ENCODE measurements around the gene PDXDC1.
"Not testable (repeated sequence)": the region's sequence is repeated elsewhere in the genome, so short reads cannot be mapped to it uniquely, and the experiment has no call there.

Gene PDXDC1

DNA sequence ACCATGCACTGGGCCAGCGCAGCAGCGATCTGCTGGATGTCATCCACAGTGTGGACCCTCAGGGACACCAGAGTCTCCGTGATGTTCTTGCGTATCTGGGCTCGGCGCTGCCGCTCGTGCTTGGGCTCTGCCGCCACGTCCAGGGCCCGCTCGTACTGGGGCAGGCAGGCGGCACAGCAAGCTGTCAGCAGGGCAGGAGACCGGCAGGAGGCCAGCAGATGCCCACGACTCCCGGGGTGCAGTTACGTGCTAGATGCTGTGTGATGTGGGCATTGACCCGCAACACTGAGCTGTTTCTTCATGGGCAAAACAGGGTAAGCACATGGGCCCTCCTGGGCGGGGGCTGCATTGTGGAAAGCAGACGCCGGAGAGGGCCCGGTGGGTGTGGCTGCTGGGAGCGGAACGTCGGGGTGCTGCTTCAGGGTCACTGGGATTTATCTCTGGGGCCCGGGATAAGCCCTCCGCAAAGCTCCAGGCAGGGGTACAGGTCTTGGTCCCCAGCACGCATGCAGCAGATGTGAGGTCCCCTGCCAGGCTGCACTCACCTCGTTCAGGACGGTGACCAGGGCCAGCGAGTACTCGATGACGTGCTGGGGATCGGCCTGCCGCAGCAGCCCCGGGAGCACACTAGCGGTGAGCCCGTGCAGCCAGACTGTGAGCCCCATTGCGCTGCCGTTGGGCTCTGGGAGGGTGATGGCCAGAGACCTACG lies 158.0 kb downstream of the PDXDC1 start:
- not testable (repeated sequence) for DNase-seq (ENCODE audit: low read depth in 2 of 2, low spot score in 1 of 2)

DNA sequence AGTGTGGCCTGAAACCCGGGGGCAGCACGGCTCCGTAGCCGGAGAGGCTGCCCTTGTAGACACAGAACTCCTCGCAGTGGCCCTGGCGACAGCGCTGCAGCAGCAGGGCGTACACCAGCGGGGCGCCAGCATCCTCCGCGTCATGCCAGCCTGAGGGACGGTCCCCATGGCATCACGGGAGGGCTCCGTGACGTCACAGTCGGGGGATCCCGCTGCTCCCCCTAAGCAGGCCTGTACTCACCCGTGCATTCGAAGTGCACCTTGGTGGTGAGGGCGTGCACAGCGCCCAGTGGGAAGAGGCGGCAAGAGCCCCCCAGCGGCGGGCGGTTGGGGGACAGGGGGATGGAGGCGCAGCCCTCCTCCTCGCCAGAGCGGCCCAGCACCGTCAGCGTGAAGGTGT lies 158.7 kb downstream of the PDXDC1 start:
- DNase-seq (ENCODE audit: low read depth in 2 of 2, low spot score in 1 of 2) = not testable (repeated sequence)

DNA sequence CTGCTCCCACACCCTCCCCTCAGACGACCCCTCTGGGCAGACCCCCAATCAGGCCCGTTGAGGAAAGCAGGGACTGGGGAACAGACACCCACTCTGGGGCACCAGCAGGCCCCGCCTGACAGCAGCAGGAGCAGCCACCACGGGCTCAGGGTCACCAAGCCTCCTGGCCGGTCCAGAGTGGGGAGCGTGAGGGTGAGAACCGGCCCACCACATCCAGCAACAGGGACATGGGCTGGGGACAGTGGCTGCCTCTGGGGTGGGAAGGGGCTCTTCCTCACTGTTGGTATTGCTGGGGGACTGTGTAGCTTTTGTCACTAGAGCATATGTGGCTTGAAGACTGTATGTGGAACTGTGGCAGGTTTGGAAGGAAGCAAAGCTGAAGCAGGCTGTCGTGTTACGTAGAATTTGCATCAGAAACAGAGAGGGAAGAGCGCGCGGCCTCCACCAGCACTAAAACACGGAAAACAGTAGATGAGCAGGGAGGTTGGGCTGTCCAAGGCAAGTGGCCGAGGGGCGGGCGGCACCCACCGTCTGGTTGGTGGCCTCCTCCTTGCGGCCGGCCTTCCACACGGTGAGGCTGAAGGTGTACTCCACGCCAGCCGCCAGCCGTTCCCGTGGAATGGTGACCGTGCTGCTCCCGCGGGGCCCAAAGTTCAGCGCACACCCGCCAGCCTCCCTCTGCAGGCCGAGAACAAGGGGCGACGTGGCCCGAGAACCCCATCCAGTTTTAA lies 160.1 kb downstream of the PDXDC1 start:
- DNase-seq (ENCODE audit: low read depth in 2 of 2, low spot score in 1 of 2) = not testable (repeated sequence)

DNA sequence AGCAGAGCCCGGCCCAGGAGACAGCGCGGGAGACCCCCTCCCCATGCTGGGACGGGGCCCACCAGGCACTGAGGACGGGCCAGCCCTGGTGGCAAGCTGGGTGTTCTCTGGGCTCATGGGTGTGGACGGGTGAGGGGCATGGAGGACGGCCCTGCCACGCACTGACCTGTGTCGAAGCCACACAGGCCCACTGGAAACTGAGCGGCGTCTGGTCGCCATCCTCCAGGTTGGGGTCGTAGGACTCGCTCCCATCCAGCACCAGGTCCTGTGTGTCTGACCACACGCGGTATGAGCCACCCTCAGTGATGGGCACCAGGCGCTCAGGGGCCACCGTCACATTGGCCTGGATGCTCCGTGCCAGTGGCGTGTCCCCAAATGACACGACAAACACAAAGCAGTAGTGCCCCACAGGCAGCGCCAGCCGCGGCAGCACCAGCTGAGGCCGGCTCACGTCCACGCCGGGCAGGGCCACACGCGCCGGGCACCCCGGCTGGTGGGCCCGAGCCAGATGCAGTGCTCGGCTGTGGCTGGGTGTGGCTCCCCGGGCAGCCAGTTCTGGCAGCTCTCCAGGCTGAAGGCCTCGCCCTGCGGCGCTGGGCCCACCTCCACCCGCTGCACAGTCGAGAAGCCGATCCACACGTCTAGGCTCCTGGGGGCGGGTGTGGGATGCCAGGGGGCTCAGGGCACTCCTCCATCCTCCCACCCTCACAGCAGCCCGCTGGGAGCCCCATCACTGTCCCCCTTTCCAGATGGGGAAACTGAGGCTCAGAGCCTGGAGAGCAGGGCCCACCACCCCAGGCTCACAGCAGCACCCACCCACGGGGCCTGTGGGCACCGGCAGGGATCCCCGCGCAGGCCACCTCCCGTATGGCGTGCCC lies 160.9 kb downstream of the PDXDC1 start:
- DNase-seq (ENCODE audit: low read depth in 2 of 2, low spot score in 1 of 2) = not testable (repeated sequence)

DNA sequence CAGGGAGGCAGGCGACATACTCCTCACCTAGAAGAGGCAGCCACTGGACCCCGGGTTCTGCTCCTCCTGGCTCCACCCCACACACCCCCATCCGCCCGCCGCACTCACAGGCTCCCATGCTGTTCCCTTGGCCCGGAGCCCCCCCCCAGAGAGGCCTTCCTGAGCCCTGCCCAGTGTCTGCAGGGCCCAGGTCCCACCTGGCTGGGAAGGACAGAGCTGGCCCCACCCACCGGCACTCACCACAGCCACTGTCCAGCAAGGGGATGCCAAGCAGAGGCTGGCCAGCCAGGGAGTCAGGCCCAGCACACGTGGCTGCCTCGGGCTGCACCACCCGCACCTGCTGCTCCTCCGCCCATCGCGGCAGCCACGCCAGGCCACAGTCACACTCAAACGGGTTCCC lies 162.7 kb downstream of the PDXDC1 start:
- not testable (repeated sequence) for DNase-seq (ENCODE audit: low read depth in 2 of 2, low spot score in 1 of 2)

DNA sequence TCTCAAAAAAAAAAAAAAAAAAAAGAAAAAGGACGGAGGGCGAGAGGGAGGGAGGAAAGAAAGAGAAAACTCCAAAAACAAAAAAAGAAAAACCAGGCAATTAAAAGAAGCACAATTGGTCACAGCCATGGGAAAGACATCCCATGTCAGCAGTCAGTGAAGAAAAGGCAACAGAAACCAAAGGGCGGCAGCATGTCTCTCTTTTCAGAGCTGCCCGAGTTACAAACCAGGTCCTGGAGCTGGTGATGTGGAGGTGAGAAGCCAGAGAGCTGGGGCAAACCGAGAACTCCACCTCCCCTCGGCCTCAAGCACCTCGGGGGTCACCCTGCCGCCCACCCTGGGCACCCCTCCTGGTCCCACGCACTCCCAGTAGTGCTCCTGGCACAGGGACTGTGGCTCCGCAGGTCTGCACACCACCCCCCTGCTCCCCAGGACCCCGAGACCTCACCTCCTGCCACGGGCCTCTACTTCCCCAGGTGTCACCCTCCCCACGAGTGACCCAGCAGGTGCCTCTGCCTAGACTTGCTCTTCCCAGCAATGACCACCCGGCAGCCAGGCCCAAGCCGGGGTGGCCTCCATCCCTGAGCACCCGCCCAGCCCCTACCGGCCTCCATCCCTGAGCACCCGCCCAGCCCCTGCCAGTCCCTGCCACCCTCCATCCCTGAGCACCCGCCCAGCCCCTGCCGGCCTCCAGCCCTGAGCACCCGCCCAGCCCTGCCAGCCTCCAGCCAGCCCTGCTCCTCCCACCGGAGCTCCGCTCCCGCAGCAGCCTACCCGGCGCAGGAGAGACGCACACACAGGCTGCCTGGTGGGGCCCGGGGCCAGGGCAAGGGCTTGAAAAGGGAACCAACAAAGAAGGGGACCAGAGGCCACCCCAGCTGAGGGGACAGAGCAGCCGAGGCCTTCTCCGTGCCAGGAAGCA lies 165.9 kb downstream of the PDXDC1 start:
- not testable (repeated sequence) for DNase-seq (ENCODE audit: low read depth in 2 of 2, low spot score in 1 of 2)

DNA sequence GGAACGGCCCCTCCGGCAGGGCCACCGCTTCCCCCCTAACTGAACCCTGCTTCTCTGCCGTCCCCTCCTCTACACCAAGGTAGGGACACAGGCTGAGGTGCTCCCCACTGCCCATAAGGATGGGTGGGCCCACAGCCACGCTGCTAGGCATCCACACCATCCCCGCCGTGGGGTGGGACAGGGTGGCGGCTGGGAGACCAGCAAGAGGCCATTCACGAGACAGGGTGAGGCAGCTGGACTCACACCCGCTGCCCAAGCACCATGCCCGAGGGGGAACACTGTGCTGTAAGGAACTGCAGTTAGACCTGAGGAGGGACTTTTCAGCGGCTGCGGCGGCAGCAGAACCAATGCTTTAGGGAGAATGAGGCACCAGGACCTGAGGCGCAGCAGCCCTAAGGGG lies 166.8 kb downstream of the PDXDC1 start:
- DNase-seq (ENCODE audit: low read depth in 2 of 2, low spot score in 1 of 2) = no peak

DNA sequence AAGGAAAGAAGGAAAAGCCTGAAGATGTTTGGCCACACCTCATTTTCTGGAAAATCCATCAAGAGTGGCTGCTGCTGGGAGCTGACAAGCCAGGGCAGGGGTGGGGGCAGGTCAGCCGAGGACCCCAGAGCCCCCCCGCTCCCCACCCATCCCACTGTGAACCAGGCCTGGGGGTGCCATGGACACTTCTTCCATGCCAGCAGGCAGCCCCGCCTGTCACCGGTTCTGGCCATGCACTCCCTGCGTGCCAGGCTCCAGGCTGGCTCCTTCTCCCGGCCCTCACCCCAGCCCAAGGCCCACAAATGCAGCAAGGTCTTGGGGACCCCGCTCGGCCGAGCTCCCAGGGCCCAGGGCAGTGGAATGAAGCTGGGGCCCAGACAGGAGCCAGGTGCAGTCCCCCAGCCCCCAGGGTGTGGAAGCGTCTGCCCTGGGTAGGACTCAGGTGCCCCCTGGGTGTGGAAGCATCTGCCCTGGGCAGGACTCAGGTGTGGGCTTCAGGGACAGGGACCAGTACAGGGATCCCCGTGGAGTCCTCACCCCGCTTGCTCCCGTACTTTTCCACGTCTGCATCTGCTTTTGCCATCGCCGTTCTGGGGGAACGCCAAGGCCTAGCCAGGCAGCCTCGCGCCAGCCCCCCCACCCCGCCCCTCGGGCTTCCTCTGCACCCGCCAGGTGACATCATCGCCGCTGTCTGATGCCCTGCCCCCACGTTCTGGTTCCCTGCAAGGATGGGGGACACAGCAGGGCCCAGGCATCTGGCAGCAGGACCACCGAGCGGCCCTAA lies 167.5 kb downstream of the PDXDC1 start:
- DNase-seq (ENCODE audit: low read depth in 2 of 2, low spot score in 1 of 2) = not testable (repeated sequence)

DNA sequence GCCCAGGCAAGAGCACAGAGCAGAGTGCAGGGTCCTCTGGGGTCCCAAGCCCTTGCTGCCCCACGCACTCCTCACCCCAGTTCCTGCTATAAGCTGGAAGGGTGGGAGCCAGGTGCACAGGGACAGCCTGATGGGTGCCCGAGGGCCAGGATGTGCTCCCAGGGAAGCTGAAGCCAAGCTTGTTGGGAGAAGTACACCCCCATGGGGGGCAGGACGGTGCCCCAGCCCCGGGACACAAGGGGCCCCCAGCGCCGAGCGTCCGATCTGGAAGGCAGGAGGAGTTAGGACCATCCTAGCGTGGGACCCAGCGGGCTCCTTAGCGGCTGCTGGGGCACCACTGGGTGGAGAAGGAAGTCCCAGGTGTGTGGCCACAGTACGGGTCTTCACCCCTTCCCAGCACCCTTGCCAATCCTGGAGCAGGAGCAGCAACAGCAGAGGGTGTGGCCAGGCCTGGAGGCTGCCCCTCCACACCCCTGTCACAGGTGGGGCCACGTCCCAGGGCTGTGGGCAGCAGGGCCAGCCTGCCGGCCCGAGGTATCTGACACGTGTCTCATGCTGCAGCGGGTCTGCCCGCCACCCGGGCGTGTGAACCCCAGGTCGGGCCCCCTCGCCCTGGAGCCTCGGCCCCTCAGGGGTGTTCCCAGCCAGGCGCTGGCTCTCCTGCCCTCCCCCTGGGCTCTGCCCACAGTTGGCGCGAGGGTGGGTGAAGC lies 168.2 kb downstream of the PDXDC1 start:
- DNase-seq (ENCODE audit: low read depth in 2 of 2, low spot score in 1 of 2) = not testable (repeated sequence)

DNA sequence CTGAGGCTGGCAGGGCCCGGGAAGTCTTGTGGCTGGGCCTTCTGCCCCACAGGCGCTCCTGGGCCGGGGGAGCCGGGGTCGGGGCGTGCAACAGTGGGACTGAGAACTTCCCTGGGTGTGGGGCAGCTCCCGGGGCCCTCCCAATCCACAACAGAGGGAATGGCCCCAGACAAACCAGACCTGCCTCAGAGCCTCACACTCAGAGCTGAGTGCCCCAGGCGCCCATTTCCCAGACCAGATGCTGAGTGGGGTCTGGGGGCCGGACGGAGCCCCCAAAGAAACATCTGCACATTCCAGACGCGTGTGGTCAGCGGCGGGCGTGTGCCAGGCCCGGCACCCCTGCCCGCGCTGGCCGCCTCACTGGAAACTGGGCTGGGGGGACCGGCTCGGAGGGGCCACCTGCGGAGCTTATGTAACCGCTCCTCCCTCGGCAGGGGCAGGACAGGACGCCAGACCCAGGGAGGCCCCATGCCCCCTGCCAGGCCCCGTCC lies 168.8 kb downstream of the PDXDC1 start:
- DNase-seq (ENCODE audit: low read depth in 2 of 2, low spot score in 1 of 2) = not testable (repeated sequence)

DNA sequence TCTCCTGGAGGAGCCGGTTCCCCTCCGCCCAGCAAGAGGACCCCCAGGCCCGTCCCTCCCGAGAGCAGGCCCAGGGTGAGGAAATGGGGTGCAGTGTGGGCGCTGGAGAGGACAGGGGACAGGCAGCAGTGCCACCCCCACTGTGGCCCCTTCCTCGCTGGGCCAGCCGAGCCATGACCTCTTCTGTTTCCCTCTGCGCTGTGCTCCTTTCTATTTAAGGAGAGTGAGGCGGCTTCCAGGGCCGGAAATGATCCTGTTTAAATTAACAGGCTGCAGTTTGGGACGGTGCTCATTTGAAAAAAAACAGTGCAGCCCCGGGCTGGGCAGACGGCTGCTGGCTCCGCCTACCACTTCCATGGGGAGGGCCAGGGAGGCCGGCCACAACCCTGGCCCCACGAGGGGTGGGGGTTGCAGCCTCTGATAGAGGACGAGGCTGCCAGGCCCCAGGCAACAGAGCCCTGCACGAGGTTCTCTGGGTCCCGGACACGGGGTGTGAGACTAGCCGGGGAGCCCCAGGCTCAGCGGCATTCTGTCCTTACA lies 169.3 kb downstream of the PDXDC1 start:
- DNase-seq (ENCODE audit: low read depth in 2 of 2, low spot score in 1 of 2) = not testable (repeated sequence)

DNA sequence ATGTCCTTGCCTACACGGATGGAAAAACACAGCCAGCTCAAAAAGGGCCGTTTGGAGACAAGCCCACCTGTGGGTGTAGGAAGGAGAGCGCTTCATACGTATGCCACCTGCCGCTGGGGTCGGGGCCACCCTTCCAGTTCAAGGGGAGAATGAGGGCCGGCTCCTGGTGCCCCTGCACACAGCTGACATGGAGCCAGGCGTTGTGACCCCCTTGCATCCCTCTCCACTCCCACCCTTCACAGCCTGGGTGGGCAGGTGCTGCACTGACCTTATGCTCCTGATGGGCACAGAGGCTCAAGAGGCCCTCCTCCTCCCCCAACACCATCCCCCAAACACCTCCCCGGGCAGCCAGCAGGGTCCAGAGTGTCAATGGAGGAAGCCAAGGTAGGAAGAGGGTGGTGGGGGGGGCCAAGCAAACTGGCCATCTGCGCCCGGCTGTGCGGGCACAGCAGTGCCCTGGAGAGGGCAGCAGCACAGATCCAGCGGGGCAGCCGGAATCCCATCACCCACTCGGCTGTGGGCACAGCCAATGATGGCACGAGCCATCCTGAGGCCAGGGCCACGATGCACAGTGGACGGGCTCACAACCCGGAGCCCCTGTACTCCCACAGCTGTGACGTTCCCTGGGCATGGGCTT lies 170.1 kb downstream of the PDXDC1 start:
- DNase-seq (ENCODE audit: low read depth in 2 of 2, low spot score in 1 of 2) = not testable (repeated sequence)

DNA sequence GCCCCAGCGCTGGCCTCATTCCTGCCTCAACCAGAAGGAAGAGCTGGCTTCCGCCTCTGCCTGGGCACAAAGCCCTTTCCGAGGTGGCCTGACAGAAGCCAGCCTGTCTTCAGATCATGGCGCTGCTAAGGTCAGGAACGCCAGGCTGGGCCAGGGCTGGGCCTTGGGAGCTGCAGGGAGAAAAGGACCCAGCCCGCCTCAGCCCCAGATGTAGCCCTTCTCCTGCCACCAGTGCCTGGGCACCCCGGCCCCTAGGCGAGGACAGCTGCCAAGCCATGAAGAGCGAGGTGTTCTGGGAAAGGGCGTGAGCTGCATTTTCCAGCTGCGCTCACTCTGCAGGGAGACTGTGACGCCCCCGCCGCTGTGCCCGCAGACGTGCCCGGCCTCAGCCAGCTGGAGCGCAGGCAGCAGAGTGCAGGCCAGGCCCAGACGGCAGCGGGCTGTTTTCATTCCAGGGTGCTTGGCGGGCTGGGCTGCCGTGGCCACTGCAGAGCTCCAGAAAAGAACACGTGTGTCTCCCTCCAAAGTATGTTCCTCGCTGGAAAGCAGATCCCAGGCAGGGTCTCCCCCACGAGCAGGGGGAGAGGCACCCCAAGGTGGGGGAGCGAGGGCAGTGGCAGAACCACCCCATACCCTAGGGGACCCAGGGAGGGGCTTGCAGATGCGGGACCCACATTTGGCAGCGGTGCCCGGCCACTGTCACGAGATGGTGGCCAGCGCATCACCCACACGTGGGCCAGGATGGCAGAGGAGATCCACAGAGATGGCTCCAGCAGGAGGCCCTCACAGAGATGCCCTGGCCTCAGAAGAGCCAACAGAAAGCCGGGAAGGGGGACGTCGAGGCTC lies 170.8 kb downstream of the PDXDC1 start:
- not testable (repeated sequence) for DNase-seq (ENCODE audit: low read depth in 2 of 2, low spot score in 1 of 2)

DNA sequence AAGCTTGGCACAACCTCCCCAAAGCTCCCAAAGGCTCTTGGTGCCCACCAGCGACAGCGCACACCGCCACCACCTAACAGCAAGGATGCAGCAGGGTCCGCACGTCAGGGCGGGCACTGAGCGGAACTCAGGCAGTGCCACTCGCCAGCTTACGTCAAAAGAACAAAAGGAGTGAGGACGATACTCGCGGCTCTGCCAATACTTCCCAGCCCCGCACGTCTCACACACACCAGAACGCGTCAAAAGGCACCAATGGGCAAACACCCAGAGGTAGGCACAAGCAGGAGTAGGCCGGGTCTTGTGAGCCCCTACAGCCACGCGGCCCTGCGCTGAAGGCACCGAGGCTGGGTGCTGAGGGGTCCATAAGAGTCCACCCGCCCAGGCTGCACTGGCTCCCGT lies 171.4 kb downstream of the PDXDC1 start:
- DNase-seq (ENCODE audit: low read depth in 2 of 2, low spot score in 1 of 2) = not testable (repeated sequence)

DNA sequence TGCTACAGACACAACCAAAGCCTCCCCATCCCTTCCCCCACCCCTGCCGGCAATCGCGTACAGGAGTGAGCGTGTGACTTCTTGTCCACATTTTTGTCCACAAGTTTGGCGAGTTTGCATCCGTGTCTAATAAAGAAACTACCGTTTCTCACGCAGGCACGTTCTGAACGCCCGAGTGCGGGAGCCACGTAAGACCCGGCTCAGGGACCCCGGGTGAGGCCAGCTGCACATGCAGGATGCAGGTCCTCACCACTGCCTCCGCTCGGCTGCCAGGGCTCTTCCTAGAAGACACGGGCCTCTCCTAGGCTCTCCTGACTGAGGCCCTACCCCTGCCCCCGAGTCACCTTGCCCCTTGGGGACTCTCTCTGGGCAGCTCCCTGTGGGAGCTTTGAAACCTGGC lies 174.0 kb downstream of the PDXDC1 start:
- DNase-seq (ENCODE audit: low read depth in 2 of 2, low spot score in 1 of 2) = not testable (repeated sequence)

DNA sequence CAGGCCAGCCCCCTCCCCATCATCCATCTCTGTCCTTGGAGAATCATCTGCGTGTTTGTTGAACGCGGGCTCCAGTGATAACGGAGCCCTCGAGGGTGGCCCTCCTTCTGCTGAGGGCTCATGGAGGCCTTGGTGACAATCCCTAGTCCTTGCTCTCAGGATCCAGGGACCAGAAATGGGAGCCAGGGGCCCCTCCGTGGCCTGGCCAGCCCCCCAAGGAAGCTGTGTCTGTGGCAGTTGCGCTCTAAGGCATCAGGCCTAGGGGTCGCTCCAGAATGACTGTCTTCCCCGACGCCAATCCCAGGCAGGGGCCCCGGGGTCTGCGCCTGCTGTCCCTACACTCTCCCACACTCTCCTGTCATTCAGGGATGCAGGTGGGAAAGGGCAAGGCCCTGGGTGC lies 174.4 kb downstream of the PDXDC1 start:
- DNase-seq (ENCODE audit: low read depth in 2 of 2, low spot score in 1 of 2) = not testable (repeated sequence)

DNA sequence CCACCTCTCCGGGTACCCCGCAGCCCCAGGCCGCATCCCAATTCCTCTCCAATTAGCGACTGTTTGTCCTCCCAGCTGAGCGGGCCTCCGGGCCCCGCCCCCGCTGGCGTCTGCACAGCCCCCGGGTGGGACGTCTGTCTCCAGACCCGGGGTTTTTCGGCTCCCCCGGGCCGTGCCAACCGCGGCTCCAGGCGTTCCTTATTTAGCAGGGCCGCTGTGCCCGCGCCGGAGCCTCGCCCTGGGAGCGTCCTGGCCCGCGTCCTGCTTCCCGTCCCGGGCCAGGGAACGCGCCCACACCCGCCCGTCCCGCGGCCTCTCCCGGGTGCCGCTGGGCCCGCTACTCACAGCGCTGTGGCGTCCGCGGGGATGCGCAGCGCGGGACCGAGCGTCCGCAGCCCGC lies 179.2 kb downstream of the PDXDC1 start:
- DNase-seq (ENCODE audit: low read depth in 2 of 2, low spot score in 1 of 2) = not testable (repeated sequence)
